Naive thymus-derived CD4-positive, alpha-beta T cell (primary cell): ENCODE measurements around the gene STUM. TPM values are rescaled to one million over a fixed set of nuclear protein-coding genes. Genes with fewer than 3 reads are reported as not detected.

Source experiments
- ATAC-seq: fragments of 150-1000 bp; cut with Tn5 transposase; 2 replicates; pipeline ENCODE4 v1.10.0; 2021; ENCODE audit warnings: mild to moderate bottlenecking, moderate library complexity
- CTCF ChIA-PET: fragments of 350-600 bp; sonication (Branson Sonifier 250); formaldehyde crosslinking; loops from one replicate; lab custom pipeline; 2021; ENCODE audit warnings: antibody characterized with exemption; lab: Charles Lee
- POLR2A ChIA-PET: fragments of 350-600 bp; sonication (Branson Sonifier 250); formaldehyde crosslinking; loops from one replicate; lab custom pipeline; 2021; ENCODE audit warnings: antibody characterized with exemption, inconsistent platforms; lab: Charles Lee
- DNase-seq, 9 donors: peaks; one replicate each; pipeline versions ENCODE4 v3.0.0 to v3.0.0-alpha.2; 2020 to 2022; ENCODE audit warnings: mixed read lengths in 1 of 9
- H3K27ac ChIP-seq: one replicate; pipeline ENCODE4 v1.7.0; 2013; ENCODE audit warnings: mild to moderate bottlenecking, low read depth, low read length, moderate library complexity
- H3K27me3 ChIP-seq, 2 donors: one replicate each; pipeline ENCODE4 v1.7.0; 2013; ENCODE audit warnings: low read length in 2 of 2, mild to moderate bottlenecking in 2 of 2, moderate library complexity in 2 of 2; ENCODE audit not compliant: control insufficient read depth in 2 of 2, insufficient read depth in 2 of 2
- H3K36me3 ChIP-seq, 3 experiments: 1 replicate in 2 of 3; 2 replicates in 1 of 3; pipeline ENCODE4 v1.7.0; 2013; ENCODE audit warnings: low read length in 3 of 3, mild to moderate bottlenecking in 3 of 3, moderate library complexity in 1 of 3; ENCODE audit not compliant: insufficient read depth in 3 of 3, control insufficient read depth in 2 of 3
- H3K4me1 ChIP-seq, 2 donors: one replicate each; pipeline ENCODE4 v1.7.0; 2013; ENCODE audit warnings: low read length in 2 of 2, mild to moderate bottlenecking in 2 of 2, moderate library complexity in 1 of 2; ENCODE audit not compliant: control insufficient read depth in 2 of 2, insufficient read depth in 2 of 2
- H3K4me3 ChIP-seq: 2 replicates; pipeline ENCODE4 v1.7.0; 2013; ENCODE audit warnings: mild to moderate bottlenecking, low read length
- H3K9me3 ChIP-seq, 3 experiments: 1 replicate in 2 of 3; 2 replicates in 1 of 3; pipeline ENCODE4 v1.7.0; 2013; ENCODE audit warnings: low read length in 3 of 3; ENCODE audit not compliant: control insufficient read depth in 2 of 3
- H3K27ac Mint-ChIP-seq, 9 donors: one replicate each; pipeline ENCODE4 v1.8.0; 2020 to 2022; ENCODE audit warnings: mixed read lengths in 9 of 9, mild to moderate bottlenecking in 8 of 9, moderate library complexity in 5 of 9, inconsistent platforms in 2 of 9
- H3K27me3 Mint-ChIP-seq, 5 donors: one replicate each; pipeline ENCODE4 v1.8.0; 2021 to 2022; ENCODE audit warnings: mixed read lengths in 5 of 5, mild to moderate bottlenecking in 1 of 5
- H3K36me3 Mint-ChIP-seq, 5 donors: one replicate each; pipeline ENCODE4 v1.8.0; 2020 to 2022; ENCODE audit warnings: mixed read lengths in 5 of 5, mild to moderate bottlenecking in 3 of 5, inconsistent platforms in 1 of 5
- H3K4me1 Mint-ChIP-seq, 7 donors: one replicate each; pipeline ENCODE4 v1.8.0; 2020 to 2022; ENCODE audit warnings: mixed read lengths in 7 of 7, mild to moderate bottlenecking in 3 of 7, inconsistent platforms in 1 of 7
- H3K4me3 Mint-ChIP-seq, 10 donors: one replicate each; pipeline ENCODE4 v1.8.0; 2020 to 2022; ENCODE audit warnings: mild to moderate bottlenecking in 10 of 10, mixed read lengths in 10 of 10, moderate library complexity in 6 of 10, inconsistent platforms in 2 of 10
- H3K9me3 Mint-ChIP-seq, 11 donors: one replicate each; pipeline ENCODE4 v1.8.0; 2020 to 2022; ENCODE audit warnings: mixed read lengths in 11 of 11, mild to moderate bottlenecking in 4 of 11, inconsistent platforms in 1 of 11, moderate library complexity in 1 of 11
- intact Hi-C, 2 donors: fragments of 100-400 bp; cut with micrococcal nuclease; formaldehyde crosslinking; loops; one replicate each; pipeline ENCODE4 v1.15.1; 2023
- polyA plus RNA-seq, 2 donors: library from polyadenylated mRNA; unstranded; fragments of 300-500 nt; fragmentation: Illumina TruSeq; gene quantifications; one replicate each; pipeline ENCODE4 v1.2.3, GENCODE V29; 2021
- total RNA-seq, 6 experiments: library from RNA in 5 of 6; stranded (reverse) in 5 of 6; gene quantifications; 1 replicate in 5 of 6; 2 replicates in 1 of 6; pipeline ENCODE4 v1.2.3 and lab custom pipeline; 2021 to 2026

The STUM gene
- total and polyA plus RNA-seq, 7 experiments from 2014 or later = not detected

DNA sequence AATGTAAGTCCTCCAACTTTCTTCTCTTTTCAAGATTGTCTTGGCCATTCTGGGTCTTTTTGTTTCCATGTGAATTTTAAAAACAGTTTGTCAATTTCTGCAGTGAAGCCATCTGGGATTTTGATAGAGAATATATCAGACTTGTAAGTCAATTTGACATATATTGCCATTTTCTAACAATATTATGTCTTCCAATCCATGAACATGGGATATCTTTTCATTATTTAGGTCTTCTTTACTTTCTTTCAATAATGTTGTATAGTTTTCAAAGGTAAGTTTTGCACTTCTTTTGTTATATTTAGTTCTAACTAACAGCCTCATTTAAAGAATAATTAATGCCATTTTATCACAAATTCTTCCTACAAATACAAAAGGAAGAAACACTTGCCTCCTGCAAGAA is 73.4 kb downstream of the STUM start:
- intact Hi-C loops = no loop called here

DNA sequence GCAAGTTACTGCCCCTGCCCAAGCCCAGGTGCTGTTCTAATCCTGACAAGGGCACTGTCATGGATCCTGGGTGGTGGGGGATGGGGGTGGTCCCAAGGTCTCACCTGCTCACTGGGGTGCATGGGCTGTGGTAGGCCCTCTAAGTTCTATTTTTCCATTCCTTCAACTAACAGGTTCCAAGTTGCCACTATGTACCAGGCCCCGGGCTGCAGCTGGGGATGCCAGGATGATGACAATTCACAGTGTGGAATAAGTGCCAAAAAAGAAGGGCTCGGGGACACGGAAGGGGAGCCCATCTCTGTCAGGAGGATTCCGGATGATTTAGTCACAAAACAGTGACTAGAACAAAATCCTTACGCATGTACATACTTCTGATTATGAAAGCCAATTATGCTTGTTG is 76.0 kb downstream of the STUM start:
- Histone ChIP-seq H3K4me3 (no peak overlapping the region), H3K9me3 (no peaks in the 10 kb centered on the region), H3K27me3 (no peaks in the 10 kb centered on the region), H3K27ac (no peak overlapping the region), H3K36me3 (peaks cover 0 to 3% (median 0%) of the 10 kb centered on the region in 3 experiments), H3K4me1 (peaks cover 8 to 10% of the 10 kb centered on the region in 2 donors)
- ATAC-seq (no peak), DNase-seq (no peak)
- intact Hi-C loops = no loop called here
- no peak overlapping the region for H3K4me3 Mint-ChIP-seq
- peaks cover 0 to 13% (median 0%) of the 10 kb centered on the region in 5 donors for H3K27me3 Mint-ChIP-seq
- H3K27ac Mint-ChIP-seq = no peak overlapping the region
- ChIA-PET POLR2A (interaction anchor here (0.8 kb wide), 1 partner anchor 98 kb away, joined by 3 read pairs; no protein-coding TSS in a partner anchor), CTCF (interaction anchor here (0.6 to 1.1 kb wide), 3 partner anchors 9 to 85 kb away, joined by 3 to 4 read pairs (median 3); no protein-coding TSS in a partner anchor)
- H3K36me3 Mint-ChIP-seq = peaks cover 0 to 15% (median 6%) of the 10 kb centered on the region in 5 donors
- H3K9me3 Mint-ChIP-seq = peaks cover 0 to 11% (median 0%) of the 10 kb centered on the region in 11 donors
- H3K4me1 Mint-ChIP-seq = peaks cover 9 to 31% (median 25%) of the 10 kb centered on the region in 7 donors

More for the DNA sequence above, 73.4 kb downstream of the STUM start:
- peaks cover 7 to 18% (median 12%) of the 10 kb centered on the region in 7 donors for H3K4me1 Mint-ChIP-seq
- Histone ChIP-seq H3K36me3 (no peaks in the 10 kb centered on the region), H3K27ac (no peak overlapping the region), H3K27me3 (no peaks in the 10 kb centered on the region), H3K4me3 (no peak overlapping the region), H3K4me1 (peaks cover 8 to 9% of the 10 kb centered on the region in 2 donors), H3K9me3 (no peaks in the 10 kb centered on the region)
- H3K4me3 Mint-ChIP-seq = no peak overlapping the region
- H3K27me3 Mint-ChIP-seq = peaks cover 0 to 13% (median 0%) of the 10 kb centered on the region in 5 donors
- POLR2A ChIA-PET = interaction anchor here (0.5 kb wide), 1 partner anchor 226 kb away, joined by 3 read pairs; no protein-coding TSS in a partner anchor
- peaks cover 0 to 8% (median 0%) of the 10 kb centered on the region in 11 donors for H3K9me3 Mint-ChIP-seq
- H3K27ac Mint-ChIP-seq = no peak overlapping the region
- CTCF ChIA-PET = no interaction called here
- DNase-seq (no peak), ATAC-seq (no peak)
- H3K36me3 Mint-ChIP-seq = peaks cover 0 to 9% (median 3%) of the 10 kb centered on the region in 5 donors

DNA sequence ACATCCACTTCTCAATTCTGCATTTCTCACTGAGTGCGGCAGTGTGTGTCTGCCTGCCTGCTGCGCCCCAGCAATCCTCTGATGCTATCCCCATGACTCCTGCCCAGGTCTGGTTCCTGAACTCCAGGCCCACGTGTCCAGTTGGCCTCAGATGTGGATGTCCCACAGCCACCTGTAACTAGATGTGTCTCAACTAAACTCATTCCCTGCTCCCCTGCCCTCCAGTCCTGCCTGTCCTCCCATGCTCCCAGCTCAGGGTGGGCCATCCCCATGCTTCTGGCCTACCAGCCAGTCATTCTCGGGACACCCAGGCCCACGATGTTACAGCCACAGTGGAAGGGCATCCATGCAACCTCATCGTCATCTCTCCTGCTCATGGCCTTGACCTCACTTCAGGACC is 76.8 kb downstream of the STUM start:
- Mint-ChIP-seq H3K36me3 (peaks cover 0 to 15% (median 5%) of the 10 kb centered on the region in 5 donors), H3K27me3 (peaks cover 0 to 13% (median 0%) of the 10 kb centered on the region in 5 donors), H3K4me1 (peaks cover 9 to 31% (median 25%) of the 10 kb centered on the region in 7 donors), H3K9me3 (peaks cover 0 to 11% (median 0%) of the 10 kb centered on the region in 11 donors), H3K27ac (peak overlapping the region in 6 of 9 donors; percentile 19 to 84 (median 40)), H3K4me3 (peak overlapping the region in 1 of 10 donors; percentile 62)
- H3K36me3 ChIP-seq = peaks cover 0 to 10% (median 0%) of the 10 kb centered on the region in 3 experiments
- no peaks in the 10 kb centered on the region for H3K9me3 ChIP-seq
- ATAC-seq (no peak), DNase-seq (no peak)
- H3K27me3 ChIP-seq = no peaks in the 10 kb centered on the region
- peaks cover 8 to 10% of the 10 kb centered on the region in 2 donors for H3K4me1 ChIP-seq
- POLR2A ChIA-PET = no interaction called here
- CTCF ChIA-PET = interaction anchor here (1.6 to 1.9 kb wide), 2 partner anchors 200 to 202 kb away, joined by 5 to 34 read pairs; no protein-coding TSS in a partner anchor
- H3K27ac ChIP-seq = no peak overlapping the region
- no peak overlapping the region for H3K4me3 ChIP-seq
- intact Hi-C loops = loop anchor here (5.0 kb wide), 2 partner anchors 78 to 917 kb away; partner anchors contain the start of gene STUM (in 1 of the 2)

DNA sequence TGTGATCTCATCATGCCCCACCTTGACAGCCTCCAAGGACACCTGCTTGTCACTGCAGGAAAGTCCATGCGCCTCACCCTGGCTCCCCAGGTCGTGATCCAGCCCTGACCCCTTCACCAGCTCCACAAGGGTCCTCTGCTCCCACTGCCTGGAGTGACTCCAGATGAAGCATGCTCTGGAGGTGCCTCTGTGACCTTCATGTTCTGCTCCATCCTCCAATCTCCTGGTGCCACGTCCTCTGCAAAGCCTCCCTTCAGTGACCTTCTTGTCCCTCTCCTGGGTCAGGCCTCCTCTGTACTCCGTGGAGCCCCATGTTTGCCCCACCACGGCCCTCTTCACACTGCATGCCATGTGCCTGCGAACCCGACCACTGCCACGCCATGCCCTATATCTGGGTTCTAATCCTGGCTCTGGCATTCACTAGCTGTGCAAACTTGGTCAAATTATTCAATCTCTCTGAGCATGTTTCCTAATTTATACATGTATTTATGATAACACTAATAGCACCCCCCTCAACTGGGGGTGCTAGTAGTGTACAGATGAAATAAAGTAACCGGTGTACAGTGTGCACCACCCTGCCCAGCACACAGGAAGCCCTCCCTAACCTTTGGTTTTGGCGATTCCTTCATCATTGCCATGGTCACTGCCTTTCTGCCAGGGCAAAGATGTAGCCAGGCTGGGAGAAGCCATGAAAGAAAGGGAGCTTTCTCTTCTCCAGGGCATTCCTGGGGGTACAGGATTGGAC is 77.4 kb downstream of the STUM start:
- peak overlapping the region; percentile 25 for H3K4me3 ChIP-seq
- H3K27me3 ChIP-seq = no peaks in the 10 kb centered on the region
- H3K9me3 ChIP-seq = no peaks in the 10 kb centered on the region
- intact Hi-C loops = loop anchor here (1.0 to 5.0 kb wide), 9 partner anchors 49 to 916 kb away; partner anchors contain the start of genes COQ8A (in 1 of the 2) and STUM (in 1 of the 2)
- ChIA-PET POLR2A (interaction anchor here (0.7 to 1.2 kb wide), 5 partner anchors 16 to 313 kb away, joined by 3 to 4 read pairs (median 4); partner anchors contain the start of gene ITPKB), CTCF (interaction anchor here (0.5 to 1.9 kb wide), 12 partner anchors 15 to 812 kb away, joined by 3 to 34 read pairs (median 4); partner anchors contain the start of gene ITPKB)
- Mint-ChIP-seq H3K27me3 (peaks cover 0 to 13% (median 0%) of the 10 kb centered on the region in 5 donors), H3K9me3 (peaks cover 0 to 11% (median 0%) of the 10 kb centered on the region in 11 donors), H3K27ac (peak overlapping the region in 6 of 9 donors; percentile 59 to 85 (median 72)), H3K36me3 (peaks cover 0 to 18% (median 5%) of the 10 kb centered on the region in 5 donors), H3K4me3 (peak overlapping the region; percentile 29 to 72 (median 58)), H3K4me1 (peaks cover 9 to 31% (median 25%) of the 10 kb centered on the region in 7 donors)
- peaks cover 8 to 10% of the 10 kb centered on the region in 2 donors for H3K4me1 ChIP-seq
- H3K27ac ChIP-seq = no peak overlapping the region
- no peak for DNase-seq
- ATAC-seq = peak; percentile 50
- peaks cover 0 to 15% (median 0%) of the 10 kb centered on the region in 3 experiments for H3K36me3 ChIP-seq

DNA sequence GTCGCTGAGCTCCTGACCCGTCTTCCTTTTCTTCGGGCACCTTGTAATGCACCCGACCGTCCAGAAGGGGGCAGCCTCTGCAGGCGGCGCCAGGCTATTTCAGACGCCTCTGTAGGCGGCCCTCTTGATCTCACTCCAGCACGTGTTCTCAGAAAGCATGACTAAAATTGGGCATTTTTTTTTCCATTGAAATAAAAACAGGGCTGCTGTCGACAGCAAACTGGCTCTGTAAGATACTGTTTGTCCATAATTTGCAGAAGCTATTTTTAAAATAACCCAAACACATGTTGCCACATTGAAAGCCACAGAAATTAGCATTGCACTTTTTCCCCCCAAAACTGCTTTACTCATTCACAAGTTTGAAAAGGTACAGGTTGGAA is 78.0 kb downstream of the STUM start:
- H3K4me3 Mint-ChIP-seq = peak overlapping the region; percentile 29 to 72 (median 56)
- no peaks in the 10 kb centered on the region for H3K9me3 ChIP-seq
- peak overlapping the region; percentile 25 for H3K4me3 ChIP-seq
- H3K27ac Mint-ChIP-seq = peak overlapping the region in 7 of 9 donors; percentile 43 to 85 (median 67)
- POLR2A ChIA-PET = interaction anchor here (0.7 to 1.2 kb wide), 5 partner anchors 16 to 312 kb away, joined by 3 to 4 read pairs (median 4); partner anchors contain the start of gene ITPKB
- CTCF ChIA-PET = interaction anchor here (0.7 to 1.9 kb wide), 12 partner anchors 15 to 812 kb away, joined by 3 to 34 read pairs (median 4); partner anchors contain the start of gene ITPKB
- ATAC-seq (peak; percentile 97), DNase-seq (peak; percentile 62 to 85 (median 76))
- no peak overlapping the region for H3K27ac ChIP-seq
- H3K4me1 ChIP-seq = peaks cover 8 to 10% of the 10 kb centered on the region in 2 donors
- H3K9me3 Mint-ChIP-seq = peaks cover 0 to 11% (median 0%) of the 10 kb centered on the region in 11 donors
- intact Hi-C loops = loop anchor here (1.0 to 5.0 kb wide), 9 partner anchors 49 to 916 kb away; partner anchors contain the start of genes COQ8A (in 1 of the 2) and STUM (in 1 of the 2)
- H3K27me3 Mint-ChIP-seq = peaks cover 0 to 8% (median 0%) of the 10 kb centered on the region in 5 donors
- peaks cover 9 to 33% (median 27%) of the 10 kb centered on the region in 7 donors for H3K4me1 Mint-ChIP-seq
- no peaks in the 10 kb centered on the region for H3K27me3 ChIP-seq
- peaks cover 0 to 23% (median 5%) of the 10 kb centered on the region in 5 donors for H3K36me3 Mint-ChIP-seq
- peaks cover 0 to 20% (median 0%) of the 10 kb centered on the region in 3 experiments for H3K36me3 ChIP-seq
